ENCODE data around the gene FGF8.
A peak's percentile ranks its signal among the peaks of the same experiment; 100 is the strongest.
"Not testable (repeated sequence)": the region's sequence is repeated elsewhere in the genome, so short reads cannot be mapped to it uniquely, and the experiment has no call there.

FGF8 gene

GRCh38 chr10:101775273-101776160, at the start of gene FGF8:
FGF8 (minus strand) TSS chr10:101776114; CDS start chr10:101775900, 214 bp downstream.
- DNase-seq (ENCODE audit: low read depth), result no peak

- DNase-seq (ENCODE audit: low read depth), result no peak
Observed at GRCh38 chr10:101824736-101825135, 48.8 kb upstream of the FGF8 start.

GRCh38 chr10:101818872-101819633, 43.1 kb upstream of the FGF8 start:
- DNase-seq (ENCODE audit: low read depth), result no peak

- peak; percentile 98 for DNase-seq (ENCODE audit: low read depth)
Observed at GRCh38 chr10:101818119-101818871, 42.4 kb upstream of the FGF8 start, which contains the start of gene OGA. OGA (minus strand) TSS chr10:101818444; CDS start chr10:101818022, 422 bp downstream.

GRCh38 chr10:101817337-101818118, 41.6 kb upstream of the FGF8 start:
- DNase-seq (ENCODE audit: low read depth), result peak; percentile 82

GRCh38 chr10:101816913-101817336, 41.0 kb upstream of the FGF8 start:
- no peak for DNase-seq (ENCODE audit: low read depth)

- no peak for DNase-seq (ENCODE audit: low read depth)
Observed at GRCh38 chr10:101816376-101816775, 40.5 kb upstream of the FGF8 start.

GRCh38 chr10:101814466-101815071, 38.7 kb upstream of the FGF8 start:
- DNase-seq (ENCODE audit: low read depth), result no peak

GRCh38 chr10:101812606-101813005, 36.7 kb upstream of the FGF8 start:
- no peak for DNase-seq (ENCODE audit: low read depth)

GRCh38 chr10:101807158-101807557, 31.2 kb upstream of the FGF8 start:
- DNase-seq (ENCODE audit: low read depth), result no peak

GRCh38 chr10:101803511-101803910, 27.6 kb upstream of the FGF8 start:
- peak; percentile 29 for DNase-seq (ENCODE audit: low read depth)

- no peak for DNase-seq (ENCODE audit: low read depth)
Observed at GRCh38 chr10:101797403-101798059, 21.6 kb upstream of the FGF8 start.

- DNase-seq (ENCODE audit: low read depth), result no peak
Observed at GRCh38 chr10:101793526-101793925, 17.6 kb upstream of the FGF8 start.

- DNase-seq (ENCODE audit: low read depth), result no peak
Observed at GRCh38 chr10:101789686-101790085, 13.8 kb upstream of the FGF8 start.

GRCh38 chr10:101789231-101789630, 13.3 kb upstream of the FGF8 start:
- not testable (repeated sequence) for DNase-seq (ENCODE audit: low read depth)

- DNase-seq (ENCODE audit: low read depth), result no peak
Observed at GRCh38 chr10:101785801-101786200, 9.9 kb upstream of the FGF8 start.

- DNase-seq (ENCODE audit: low read depth), result no peak
Observed at GRCh38 chr10:101784558-101784957, 8.6 kb upstream of the FGF8 start.

- DNase-seq (ENCODE audit: low read depth), result peak; percentile 13
Observed at GRCh38 chr10:101783736-101784118, 7.8 kb upstream of the FGF8 start.

- DNase-seq (ENCODE audit: low read depth), result peak; percentile 40
Observed at GRCh38 chr10:101782811-101783735, 7.2 kb upstream of the FGF8 start, which contains the start of gene NPM3. NPM3 (minus strand) TSS chr10:101783446; CDS start chr10:101783390, 56 bp downstream.

All from HS-5 (cell line).